Astrocyte (in vitro differentiated cells and primary cell): Measurements from ENCODE around the gene CREG2.

Experiments used
- EZH2 ChIP-seq: IDR thresholded peaks from 2 replicates; pipeline ENCODE4 v1.6.1; 2012; ENCODE audit warnings: mild to moderate bottlenecking, low read length, inconsistent platforms; ENCODE audit not compliant: insufficient read depth
- TF ChIP-seq, protein P1 (sequence below): IDR thresholded peaks from 2 replicates; pipeline ENCODE4 v1.5.1; 2011; ENCODE audit warnings: low read depth, mild to moderate bottlenecking, inconsistent platforms, low read length, moderate library complexity; ENCODE audit not compliant: insufficient read depth

DNA sequence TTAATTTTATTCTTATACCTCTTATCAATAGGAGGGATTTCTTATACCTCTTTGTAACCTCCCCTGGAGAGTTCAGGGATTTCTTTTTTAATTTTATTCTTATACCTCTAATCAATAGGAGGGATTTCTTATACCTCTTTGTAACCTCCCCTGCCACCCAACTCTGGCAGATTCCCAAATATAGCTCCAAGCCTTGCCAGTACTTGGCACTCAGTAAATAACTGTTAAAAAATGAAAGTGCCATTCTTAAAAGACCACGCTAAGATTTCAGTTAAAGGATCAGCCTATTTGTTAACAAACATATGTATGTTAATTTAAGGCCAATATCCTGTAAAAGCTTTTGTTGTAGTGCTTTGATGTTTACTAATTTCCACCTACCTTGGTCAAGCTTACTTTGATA is 83.6 kb downstream of the CREG2 start:
- TF ChIP-seq, protein P1, sequence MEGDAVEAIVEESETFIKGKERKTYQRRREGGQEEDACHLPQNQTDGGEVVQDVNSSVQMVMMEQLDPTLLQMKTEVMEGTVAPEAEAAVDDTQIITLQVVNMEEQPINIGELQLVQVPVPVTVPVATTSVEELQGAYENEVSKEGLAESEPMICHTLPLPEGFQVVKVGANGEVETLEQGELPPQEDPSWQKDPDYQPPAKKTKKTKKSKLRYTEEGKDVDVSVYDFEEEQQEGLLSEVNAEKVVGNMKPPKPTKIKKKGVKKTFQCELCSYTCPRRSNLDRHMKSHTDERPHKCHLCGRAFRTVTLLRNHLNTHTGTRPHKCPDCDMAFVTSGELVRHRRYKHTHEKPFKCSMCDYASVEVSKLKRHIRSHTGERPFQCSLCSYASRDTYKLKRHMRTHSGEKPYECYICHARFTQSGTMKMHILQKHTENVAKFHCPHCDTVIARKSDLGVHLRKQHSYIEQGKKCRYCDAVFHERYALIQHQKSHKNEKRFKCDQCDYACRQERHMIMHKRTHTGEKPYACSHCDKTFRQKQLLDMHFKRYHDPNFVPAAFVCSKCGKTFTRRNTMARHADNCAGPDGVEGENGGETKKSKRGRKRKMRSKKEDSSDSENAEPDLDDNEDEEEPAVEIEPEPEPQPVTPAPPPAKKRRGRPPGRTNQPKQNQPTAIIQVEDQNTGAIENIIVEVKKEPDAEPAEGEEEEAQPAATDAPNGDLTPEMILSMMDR, result no peak
- TF ChIP-seq EZH2, result no peak
